ENCODE data around the gene LCN15.

The LCN15 gene

DNA sequence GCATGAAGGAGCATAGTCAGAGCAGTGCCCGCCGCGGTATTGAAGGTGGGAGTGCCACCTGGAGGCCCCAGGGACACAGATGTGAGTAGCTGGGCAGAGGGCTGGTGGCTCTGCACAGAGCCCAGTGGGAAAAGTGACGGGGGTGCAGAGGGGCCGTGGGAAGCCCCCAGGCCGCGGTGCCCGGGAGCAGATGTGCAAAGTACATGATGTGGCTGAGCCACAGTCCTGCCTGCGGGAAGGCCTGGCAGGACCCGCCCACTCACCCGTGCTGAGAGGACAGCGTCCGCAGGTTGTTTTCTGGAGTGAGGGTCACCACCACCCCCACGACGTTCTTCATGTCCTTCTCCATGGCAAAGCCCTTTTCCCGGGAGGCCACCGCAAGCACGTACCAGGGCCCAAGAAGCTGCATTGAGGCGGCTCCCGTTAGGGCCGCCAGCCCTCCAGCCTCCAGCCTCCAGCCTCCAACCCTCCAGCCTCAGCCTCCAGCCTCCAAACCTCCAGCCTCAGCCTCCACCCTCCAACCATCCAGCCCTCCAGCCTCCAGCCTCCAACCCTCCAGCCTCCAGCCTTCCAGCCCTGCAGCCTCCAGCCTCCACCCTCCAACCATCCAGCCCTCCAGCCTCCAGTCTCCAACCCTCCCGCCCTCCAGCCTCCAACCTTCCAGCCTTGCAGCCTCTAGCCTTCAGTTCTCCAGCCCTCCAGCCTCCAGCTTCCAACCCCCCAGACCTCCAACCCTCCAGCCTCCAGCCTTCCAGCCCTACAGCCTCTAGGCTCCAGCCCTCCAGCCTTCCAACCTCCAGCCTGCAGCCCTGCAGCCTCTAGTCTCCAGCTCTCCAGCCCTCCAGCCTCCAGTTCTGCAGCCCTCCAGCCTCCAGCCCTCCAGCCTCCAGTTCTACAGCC is 16.9 kb downstream of the LCN15 start:
- H3K4me3 ChIP-seq (ENCODE audit: low read depth, low read length), result no peak overlapping the region
- no peak for DNase-seq (ENCODE audit: low read depth)
- TF ChIP-seq, protein P1, sequence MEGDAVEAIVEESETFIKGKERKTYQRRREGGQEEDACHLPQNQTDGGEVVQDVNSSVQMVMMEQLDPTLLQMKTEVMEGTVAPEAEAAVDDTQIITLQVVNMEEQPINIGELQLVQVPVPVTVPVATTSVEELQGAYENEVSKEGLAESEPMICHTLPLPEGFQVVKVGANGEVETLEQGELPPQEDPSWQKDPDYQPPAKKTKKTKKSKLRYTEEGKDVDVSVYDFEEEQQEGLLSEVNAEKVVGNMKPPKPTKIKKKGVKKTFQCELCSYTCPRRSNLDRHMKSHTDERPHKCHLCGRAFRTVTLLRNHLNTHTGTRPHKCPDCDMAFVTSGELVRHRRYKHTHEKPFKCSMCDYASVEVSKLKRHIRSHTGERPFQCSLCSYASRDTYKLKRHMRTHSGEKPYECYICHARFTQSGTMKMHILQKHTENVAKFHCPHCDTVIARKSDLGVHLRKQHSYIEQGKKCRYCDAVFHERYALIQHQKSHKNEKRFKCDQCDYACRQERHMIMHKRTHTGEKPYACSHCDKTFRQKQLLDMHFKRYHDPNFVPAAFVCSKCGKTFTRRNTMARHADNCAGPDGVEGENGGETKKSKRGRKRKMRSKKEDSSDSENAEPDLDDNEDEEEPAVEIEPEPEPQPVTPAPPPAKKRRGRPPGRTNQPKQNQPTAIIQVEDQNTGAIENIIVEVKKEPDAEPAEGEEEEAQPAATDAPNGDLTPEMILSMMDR (IDR thresholded peaks at IDR 0.05; ENCODE audit: control insufficient read depth, extremely low read depth, insufficient read depth), result no peak

DNA sequence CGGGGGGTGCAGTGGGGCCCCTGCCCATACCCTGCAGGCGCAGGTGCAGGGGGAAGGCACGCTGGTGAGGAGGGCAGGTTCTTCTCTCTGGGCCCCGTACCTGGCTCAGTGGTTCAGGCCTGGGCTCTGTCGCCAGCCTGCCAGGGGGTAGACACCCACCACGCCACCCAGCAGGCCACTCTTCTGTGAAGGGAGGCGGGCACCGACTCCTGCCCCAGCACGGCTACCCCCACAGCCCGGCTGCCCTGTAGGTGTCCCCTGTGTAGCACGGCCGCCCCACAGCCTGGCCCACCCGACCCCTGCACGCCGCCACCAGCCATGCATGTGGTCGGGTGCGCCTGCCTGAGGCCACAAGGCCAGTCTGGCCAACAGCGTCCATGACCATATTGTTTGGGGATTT is 17.7 kb downstream of the LCN15 start:
- no peak for DNase-seq (ENCODE audit: low read depth)
- H3K4me3 ChIP-seq (ENCODE audit: low read depth, low read length), result no peak overlapping the region
- TF ChIP-seq, protein P1 (IDR thresholded peaks at IDR 0.05; ENCODE audit: control insufficient read depth, extremely low read depth, insufficient read depth), result no peak

DNA sequence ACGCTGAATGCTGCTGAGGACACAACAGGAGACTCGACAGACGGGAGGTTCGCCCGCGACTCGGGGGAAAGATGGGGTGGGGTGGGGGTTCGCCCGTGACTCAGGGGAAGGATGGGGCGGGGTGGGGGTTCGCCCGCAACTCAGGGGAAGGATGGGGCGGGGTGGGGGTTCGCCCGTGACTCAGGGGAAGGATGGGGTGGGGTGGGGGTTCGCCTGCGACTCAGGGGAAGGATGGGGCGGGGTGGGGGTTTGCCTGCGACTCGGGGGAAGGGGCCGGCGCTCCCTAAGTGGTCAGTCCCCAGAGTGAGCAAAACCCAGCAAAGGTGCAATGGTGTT is 18.2 kb downstream of the LCN15 start:
- no peak for DNase-seq (ENCODE audit: low read depth)
- TF ChIP-seq, protein P1 (IDR thresholded peaks at IDR 0.05; ENCODE audit: control insufficient read depth, extremely low read depth, insufficient read depth), result no peak
- H3K4me3 ChIP-seq (ENCODE audit: low read depth, low read length), result no peak overlapping the region

DNA sequence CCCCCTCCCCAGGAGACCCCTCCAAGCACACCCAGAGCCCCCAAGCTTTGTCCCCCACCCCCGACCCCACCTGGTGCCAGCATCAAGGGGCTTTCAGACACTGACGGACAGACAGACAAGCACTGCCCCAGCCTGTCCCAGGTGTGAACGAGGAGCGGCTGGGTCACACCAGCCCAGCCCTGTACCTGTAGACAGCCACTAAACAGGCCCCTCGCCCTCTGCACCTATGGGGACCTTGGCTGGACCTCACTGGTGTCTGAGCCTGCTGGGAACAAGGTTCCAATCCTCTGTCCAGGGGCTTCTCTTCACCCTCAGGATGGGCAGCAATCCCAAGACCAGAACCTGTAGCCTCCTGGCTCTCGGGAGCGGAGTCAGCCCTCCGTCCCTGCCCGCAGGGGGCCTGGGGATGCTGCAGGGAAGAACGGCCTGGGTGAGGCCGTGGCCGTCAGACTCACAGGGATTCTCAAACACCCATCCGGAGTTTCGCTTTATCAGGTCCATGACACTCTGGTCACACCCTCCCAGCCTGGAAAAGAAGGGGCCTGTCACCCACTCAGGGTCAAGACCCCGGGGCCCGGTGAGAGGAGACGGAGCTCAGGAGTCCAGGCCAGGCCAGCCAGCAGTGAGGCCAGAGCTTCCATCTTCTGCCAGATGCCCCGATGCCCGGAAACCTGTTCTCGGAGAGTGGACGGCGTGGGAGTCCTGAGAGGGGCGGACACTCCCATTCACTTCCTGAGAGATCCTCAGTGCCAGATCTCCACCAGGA is 18.7 kb downstream of the LCN15 start:
- TF ChIP-seq, protein P1 (IDR thresholded peaks at IDR 0.05; ENCODE audit: control insufficient read depth, extremely low read depth, insufficient read depth), result no peak
- no peak for DNase-seq (ENCODE audit: low read depth)

DNA sequence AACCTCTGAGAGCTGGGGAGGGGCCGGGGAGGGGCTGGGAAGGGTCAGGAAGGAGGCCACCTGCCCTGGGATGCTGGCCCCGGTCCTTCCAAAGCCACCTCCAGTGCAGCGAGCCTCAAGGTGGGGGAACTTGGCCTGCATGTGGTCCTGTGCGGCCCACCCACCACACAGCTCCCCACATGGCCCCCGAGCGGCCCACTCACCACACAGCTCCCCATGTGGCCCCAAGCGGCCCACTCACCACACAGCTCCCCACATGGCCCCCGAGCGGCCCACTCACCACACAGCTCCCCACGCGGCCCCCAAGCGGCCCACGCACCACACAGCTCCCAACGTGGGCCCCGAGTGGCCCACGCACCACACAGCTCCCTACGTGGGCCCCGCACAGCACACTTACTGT is 19.5 kb downstream of the LCN15 start:
- H3K4me3 ChIP-seq (ENCODE audit: low read depth, low read length), result no peak overlapping the region
- TF ChIP-seq, protein P1 (IDR thresholded peaks at IDR 0.05; ENCODE audit: control insufficient read depth, extremely low read depth, insufficient read depth), result no peak
- DNase-seq (ENCODE audit: low read depth), result no peak

More for the DNA sequence above, 18.7 kb downstream of the LCN15 start:
- no peak overlapping the region for H3K4me3 ChIP-seq (ENCODE audit: low read depth, low read length)

DNA sequence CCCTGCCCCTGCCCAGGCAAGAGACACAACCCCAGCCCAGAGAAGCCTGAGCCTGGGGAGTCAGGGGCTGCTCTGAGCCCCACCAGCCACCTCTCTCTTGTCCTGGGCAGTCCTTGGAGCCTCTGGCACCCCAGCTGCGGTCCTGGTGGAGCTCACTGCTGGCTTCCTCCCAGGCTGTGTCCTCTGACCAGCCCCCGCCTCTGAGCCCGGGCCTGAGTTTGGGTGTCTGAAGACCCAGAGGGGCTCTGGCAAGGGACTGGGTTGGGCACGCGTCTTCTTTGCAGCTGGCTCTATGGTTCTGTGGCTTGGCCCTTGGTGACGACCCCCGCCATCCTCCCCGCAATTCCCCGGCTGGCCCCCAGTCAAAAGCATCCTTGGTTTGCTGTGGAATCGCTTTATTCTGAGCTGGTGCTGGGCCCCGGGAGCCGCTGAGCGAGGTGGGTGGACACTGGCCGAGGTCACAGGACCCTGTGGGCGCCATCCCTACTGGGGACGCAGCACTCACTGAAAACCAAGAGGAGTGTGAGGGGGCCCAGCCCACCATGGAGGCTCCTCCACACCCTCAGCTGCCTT is 20.6 kb downstream of the LCN15 start:
- H3K4me3 ChIP-seq (ENCODE audit: low read depth, low read length), result no peak overlapping the region
- DNase-seq (ENCODE audit: low read depth), result no peak
- TF ChIP-seq, protein P1 (IDR thresholded peaks at IDR 0.05; ENCODE audit: control insufficient read depth, extremely low read depth, insufficient read depth), result no peak

Measured in LNCaP clone FGC (cell line).